K562 (cell line): ENCODE measurements around the gene DISC1. TPM values are rescaled to one million over a fixed set of nuclear protein-coding genes. Genes with fewer than 3 reads are reported as not detected.

ENCODE experiments used
- ATAC-seq: fragments of 200-7000 bp; cut with Tn5 transposase; 3 replicates; pipeline ENCODE4 v1.9.1; 2020; ENCODE audit warnings: moderate library complexity
- BruUV-seq: library from RNA; stranded (reverse); fragments of 400-500 nt; replicated peaks from 2 replicates; lab custom pipeline; 2021; lab: Mats Ljungman, UMichigan
- CTCF ChIA-PET: fragments of 300-600 bp; formaldehyde crosslinking; extraction: SDS; loops from one replicate; lab custom pipeline; 2021; ENCODE audit warnings: low intra/inter-chr PET ratio; lab: Yijun Ruan, JAX
- POLR2A ChIA-PET: fragments of 300-600, 350-650 bp; sonication (Branson Sonifier 250); formaldehyde crosslinking; extraction: SDS; loops from one replicate; lab custom pipeline; 2021; ENCODE audit warnings: antibody characterized with exemption, inconsistent platforms; lab: Yijun Ruan, JAX
- DNase-seq, 4 experiments: peaks; one replicate each; pipeline versions ENCODE4 v3.0.0 to v3.0.0-alpha.2; 2011 to 2018; ENCODE audit warnings: low spot score in 3 of 4, mixed read lengths in 3 of 4; ENCODE audit errors: extremely low read depth in 1 of 4
- FAIRE-seq: peaks from 2 replicates; lab custom pipeline; 2011; peaks lifted over from hg19 to GRCh38; lab: Jason Lieb, UNC
- H2AFZ ChIP-seq: 2 replicates; pipeline ENCODE4 v1.6.0; 2011; ENCODE audit warnings: low read depth, low read length, control low read depth, inconsistent platforms
- H3K27ac ChIP-seq: fragments of 200-600 bp; 3 replicates; pipeline ENCODE4 v1.8.0; 2011; ENCODE audit warnings: low read depth, mild to moderate bottlenecking, control low read depth, inconsistent platforms, low read length, moderate library complexity, mixed read lengths; ENCODE audit errors: extremely low read depth
- H3K27me3 ChIP-seq, 2 experiments: fragments of 300-600 bp in 1 of 2; 2 replicates in 1 of 2; 3 replicates in 1 of 2; pipeline versions ENCODE4 v1.6.0 to v1.8.0; 2011; ENCODE audit warnings: inconsistent platforms in 2 of 2, low read length in 2 of 2, mild to moderate bottlenecking in 1 of 2, mixed read lengths in 1 of 2, moderate library complexity in 1 of 2; ENCODE audit not compliant: control insufficient read depth in 2 of 2, insufficient read depth in 2 of 2
- H3K36me3 ChIP-seq: fragments of 300-600 bp; 3 replicates; pipeline ENCODE4 v1.8.0; 2011; ENCODE audit warnings: mild to moderate bottlenecking, low read length, inconsistent platforms; ENCODE audit not compliant: control insufficient read depth, insufficient read depth
- H3K4me1 ChIP-seq, 2 experiments: fragments of 200-600 bp in 1 of 2; replicated peaks in 1 of 2; 2 replicates in 1 of 2; 3 replicates in 1 of 2; pipeline versions ENCODE4 v1.5.1 to v1.8.0; 2011; ENCODE audit warnings: inconsistent platforms in 2 of 2, low read length in 2 of 2, mild to moderate bottlenecking in 1 of 2, mixed read lengths in 1 of 2, moderate library complexity in 1 of 2; ENCODE audit not compliant: control insufficient read depth in 2 of 2, insufficient read depth in 2 of 2
- H3K4me2 ChIP-seq: 2 replicates; pipeline ENCODE4 v1.6.1; 2011; ENCODE audit warnings: low read length, control low read depth, inconsistent platforms, mixed read lengths; ENCODE audit not compliant: insufficient read depth
- H3K4me3 ChIP-seq: fragments of 200-600 bp; sonication (generic), shearing (Covaris generic); 2 replicates; pipeline ENCODE4 v1.5.1; 2016; ENCODE audit warnings: control low read depth, inconsistent platforms
- H3K79me2 ChIP-seq: fragments of 200-600 bp; 3 replicates; pipeline ENCODE4 v1.8.0; 2011; ENCODE audit warnings: low read length, inconsistent platforms; ENCODE audit not compliant: control insufficient read depth, insufficient read depth
- H3K9ac ChIP-seq, 2 experiments: 2 replicates each; pipeline versions ENCODE4 v1.6.0 to v1.6.1; 2011; ENCODE audit warnings: low read depth in 2 of 2, low read length in 2 of 2, control low read depth in 1 of 2, inconsistent platforms in 1 of 2, mild to moderate bottlenecking in 1 of 2, mixed read lengths in 1 of 2; ENCODE audit not compliant: insufficient read depth in 1 of 2
- H3K9me1 ChIP-seq: one replicate; pipeline ENCODE4 v1.6.0; 2011; ENCODE audit warnings: inconsistent platforms, mild to moderate bottlenecking, low read length, moderate library complexity; ENCODE audit not compliant: control insufficient read depth, insufficient read depth
- H3K9me3 ChIP-seq: replicated peaks from 2 replicates; pipeline ENCODE4 v1.5.1; 2011; ENCODE audit warnings: low read depth, low read length, inconsistent platforms; ENCODE audit not compliant: control insufficient read depth, insufficient read depth
- H4K20me1 ChIP-seq: replicated peaks from 2 replicates; pipeline ENCODE4 v1.6.1; 2011; ENCODE audit warnings: low read length, inconsistent platforms, mixed read lengths; ENCODE audit not compliant: control insufficient read depth, insufficient read depth
- ERF ChIP-seq: fragments of 450-650 bp; formaldehyde crosslinking; IDR thresholded peaks from 2 replicates; pipeline ENCODE4 v1.4.0; 2020; ENCODE audit warnings: mild to moderate bottlenecking, mixed read lengths
- HCFC1 ChIP-seq: IDR thresholded peaks from 2 replicates; pipeline ENCODE4 v1.6.1; 2012; ENCODE audit warnings: low read depth, low read length, improper control_type of control experiment
- KAT2B ChIP-seq: IDR thresholded peaks from one replicate; pipeline ENCODE4 v1.6.1; 2012; ENCODE audit warnings: low read depth, mild to moderate bottlenecking, control low read depth, inconsistent platforms, low read length, moderate library complexity
- PHF21A ChIP-seq: fragments of 450-650 bp; IDR thresholded peaks from 2 replicates; pipeline ENCODE4 v1.6.1; 2017; ENCODE audit warnings: low read depth, borderline replicate concordance
- RFX7 ChIP-seq: fragments of 250-450 bp; sonication (Bioruptor Pico); IDR thresholded peaks from 2 replicates; pipeline ENCODE4 v1.5.1; 2021; ENCODE audit warnings: mild to moderate bottlenecking
- U2AF1 ChIP-seq: fragments of 200-400 bp; formaldehyde crosslinking; optimal IDR thresholded peaks from 2 replicates; pipeline ENCODE3; 2017; ENCODE audit warnings: mild to moderate bottlenecking, low read depth, low read length, moderate library complexity
- ZFP36 ChIP-seq: fragments of 150-350 bp; IDR thresholded peaks from 2 replicates; pipeline ENCODE4 v1.6.1; 2018; ENCODE audit warnings: low read length, low read depth; ENCODE audit not compliant: partially characterized antibody
- WGBS: fragments of 100-300 bp; shearing (Covaris generic); methylation state at CpG from one replicate; pipeline ENCODE4 v1.1.6; 2016; ENCODE audit warnings: low coverage, mixed read lengths; ENCODE audit not compliant: insufficient coverage; ENCODE audit errors: missing lambda C conversion rate; 5-methylcytosine and 5-hydroxymethylcytosine counted together
- in situ Hi-C: fragments of 300-500 bp; cut with MboI; formaldehyde crosslinking; loops from 4 replicates; pipeline ENCODE4 v1.15.0; 2018; ENCODE audit warnings: inconsistent platforms, mixed read lengths
- intact Hi-C: fragments of 100-400 bp; cut with micrococcal nuclease; formaldehyde crosslinking; loops from 2 replicates; pipeline ENCODE4 v1.14.2; 2022
- polyA plus RNA-seq, 8 experiments: library from polyadenylated mRNA; depleted of rRNA in 4 of 8; stranded (reverse) in 5 of 8; unstranded in 3 of 8; fragments of >200 nt; fragmentation: Nextera tagmentation in 2 of 8; fragmentation: Illumina TruSeq in 1 of 8; extraction: Ambion mirVana in 2 of 8; extraction: Trizol in 1 of 8; gene quantifications; 2 replicates each; pipeline versions ENCODE4 v1.2.1 to v1.2.3, GENCODE V29; 2011 to 2014; ENCODE audit warnings: inconsistent platforms in 1 of 8, missing spikeins in 1 of 8
- total RNA-seq, 7 experiments: library from RNA; depleted of rRNA in 6 of 7; stranded (reverse); fragments of >200 nt in 6 of 7; fragmentation: Illumina TruSeq in 2 of 7; extraction: Trizol in 2 of 7; gene quantifications; 2 replicates each; pipeline versions ENCODE4 v1.2.1 to v1.2.3, GENCODE V29; 2011 to 2021; ENCODE audit warnings: low replicate concordance in 1 of 7
- TF ChIP-seq, protein P1 (sequence below): sonication (generic); formaldehyde crosslinking; IDR thresholded peaks from 2 replicates; pipeline ENCODE4 v1.8.0; 2023; ENCODE audit warnings: missing genetic modification reagents, mild to moderate bottlenecking, borderline replicate concordance
- TF ChIP-seq, protein P2 (sequence below): fragments of 450-650 bp; IDR thresholded peaks from 2 replicates; pipeline ENCODE4 v1.6.1; 2017; ENCODE audit warnings: antibody characterized with exemption
- TF ChIP-seq, protein P3 (sequence below): IDR thresholded peaks from 2 replicates; pipeline ENCODE4 v1.6.1; 2012; ENCODE audit warnings: low read depth, low read length, improper control_type of control experiment, borderline replicate concordance

DISC1 gene
- total and polyA plus RNA-seq, 9 of the 15 experiments (the other 6 are each of a cell fraction or from before 2014, with no cell fraction given): 0.01 to 0.11 (median 0.08) TPM; not detected in 1

DNA sequence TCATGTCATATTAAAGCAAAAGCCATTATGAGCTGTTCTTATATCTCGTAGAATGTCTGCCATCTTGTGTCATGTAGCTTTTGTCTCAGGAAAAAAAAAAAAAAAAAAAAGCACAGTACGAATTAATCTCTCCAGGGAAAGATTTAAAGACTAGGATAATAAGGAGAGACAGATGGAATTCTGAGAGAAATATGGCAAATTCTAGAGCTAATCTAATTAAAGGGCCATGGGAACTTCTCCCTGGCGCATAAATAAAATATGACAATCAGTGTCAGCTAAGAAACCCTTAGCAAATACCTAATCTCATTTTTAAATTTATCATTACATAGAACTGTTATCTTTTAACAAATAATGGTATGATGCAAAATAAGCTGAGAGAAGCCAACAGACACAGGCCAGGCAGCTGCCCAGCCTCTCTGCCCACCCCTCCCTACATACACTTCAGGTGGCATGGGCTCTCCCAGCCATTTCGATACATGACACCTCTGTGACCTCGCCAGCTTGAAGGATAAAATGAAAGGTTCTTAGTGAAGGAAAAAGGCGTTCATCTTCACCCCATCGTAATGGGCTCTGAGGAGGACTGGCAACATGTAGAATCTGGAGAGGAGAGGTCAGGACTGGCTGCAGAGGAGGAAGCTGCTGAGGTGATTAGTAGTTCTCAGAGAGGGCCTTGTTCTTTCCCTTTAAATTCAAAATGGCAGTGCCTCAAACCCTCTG lies 39.8 kb downstream of the DISC1 start:
- FAIRE-seq (no peak), ATAC-seq (no peak), DNase-seq (no peak)
- H3K9me1 ChIP-seq: no peaks in the 10 kb centered on the region
- intact Hi-C loops (no loop called here), in situ Hi-C loops (no loop called here)
- no peak overlapping the region for H3K4me3 ChIP-seq
- no peaks in the 10 kb centered on the region for H3K36me3 ChIP-seq
- H3K9ac ChIP-seq: no peak overlapping the region
- 2% methylated on average over 7 of the region's 7 CpGs for WGBS
- BruUV-seq: no TSS peak
- no peak overlapping the region for H3K4me2 ChIP-seq
- H3K4me1 ChIP-seq: no peaks in the 10 kb centered on the region
- H3K27ac ChIP-seq: no peak overlapping the region
- TF ChIP-seq RFX7 (no peak), KAT2B (no peak), ZFP36 (no peak), ERF (CRISPR knock-in tag) (no peak), U2AF1 (no peak), PHF21A (no peak), HCFC1 (no peak)
- TF ChIP-seq, protein P1, sequence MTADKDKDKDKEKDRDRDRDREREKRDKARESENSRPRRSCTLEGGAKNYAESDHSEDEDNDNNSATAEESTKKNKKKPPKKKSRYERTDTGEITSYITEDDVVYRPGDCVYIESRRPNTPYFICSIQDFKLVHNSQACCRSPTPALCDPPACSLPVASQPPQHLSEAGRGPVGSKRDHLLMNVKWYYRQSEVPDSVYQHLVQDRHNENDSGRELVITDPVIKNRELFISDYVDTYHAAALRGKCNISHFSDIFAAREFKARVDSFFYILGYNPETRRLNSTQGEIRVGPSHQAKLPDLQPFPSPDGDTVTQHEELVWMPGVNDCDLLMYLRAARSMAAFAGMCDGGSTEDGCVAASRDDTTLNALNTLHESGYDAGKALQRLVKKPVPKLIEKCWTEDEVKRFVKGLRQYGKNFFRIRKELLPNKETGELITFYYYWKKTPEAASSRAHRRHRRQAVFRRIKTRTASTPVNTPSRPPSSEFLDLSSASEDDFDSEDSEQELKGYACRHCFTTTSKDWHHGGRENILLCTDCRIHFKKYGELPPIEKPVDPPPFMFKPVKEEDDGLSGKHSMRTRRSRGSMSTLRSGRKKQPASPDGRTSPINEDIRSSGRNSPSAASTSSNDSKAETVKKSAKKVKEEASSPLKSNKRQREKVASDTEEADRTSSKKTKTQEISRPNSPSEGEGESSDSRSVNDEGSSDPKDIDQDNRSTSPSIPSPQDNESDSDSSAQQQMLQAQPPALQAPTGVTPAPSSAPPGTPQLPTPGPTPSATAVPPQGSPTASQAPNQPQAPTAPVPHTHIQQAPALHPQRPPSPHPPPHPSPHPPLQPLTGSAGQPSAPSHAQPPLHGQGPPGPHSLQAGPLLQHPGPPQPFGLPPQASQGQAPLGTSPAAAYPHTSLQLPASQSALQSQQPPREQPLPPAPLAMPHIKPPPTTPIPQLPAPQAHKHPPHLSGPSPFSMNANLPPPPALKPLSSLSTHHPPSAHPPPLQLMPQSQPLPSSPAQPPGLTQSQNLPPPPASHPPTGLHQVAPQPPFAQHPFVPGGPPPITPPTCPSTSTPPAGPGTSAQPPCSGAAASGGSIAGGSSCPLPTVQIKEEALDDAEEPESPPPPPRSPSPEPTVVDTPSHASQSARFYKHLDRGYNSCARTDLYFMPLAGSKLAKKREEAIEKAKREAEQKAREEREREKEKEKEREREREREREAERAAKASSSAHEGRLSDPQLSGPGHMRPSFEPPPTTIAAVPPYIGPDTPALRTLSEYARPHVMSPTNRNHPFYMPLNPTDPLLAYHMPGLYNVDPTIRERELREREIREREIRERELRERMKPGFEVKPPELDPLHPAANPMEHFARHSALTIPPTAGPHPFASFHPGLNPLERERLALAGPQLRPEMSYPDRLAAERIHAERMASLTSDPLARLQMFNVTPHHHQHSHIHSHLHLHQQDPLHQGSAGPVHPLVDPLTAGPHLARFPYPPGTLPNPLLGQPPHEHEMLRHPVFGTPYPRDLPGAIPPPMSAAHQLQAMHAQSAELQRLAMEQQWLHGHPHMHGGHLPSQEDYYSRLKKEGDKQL: no peak
- TF ChIP-seq, protein P2, sequence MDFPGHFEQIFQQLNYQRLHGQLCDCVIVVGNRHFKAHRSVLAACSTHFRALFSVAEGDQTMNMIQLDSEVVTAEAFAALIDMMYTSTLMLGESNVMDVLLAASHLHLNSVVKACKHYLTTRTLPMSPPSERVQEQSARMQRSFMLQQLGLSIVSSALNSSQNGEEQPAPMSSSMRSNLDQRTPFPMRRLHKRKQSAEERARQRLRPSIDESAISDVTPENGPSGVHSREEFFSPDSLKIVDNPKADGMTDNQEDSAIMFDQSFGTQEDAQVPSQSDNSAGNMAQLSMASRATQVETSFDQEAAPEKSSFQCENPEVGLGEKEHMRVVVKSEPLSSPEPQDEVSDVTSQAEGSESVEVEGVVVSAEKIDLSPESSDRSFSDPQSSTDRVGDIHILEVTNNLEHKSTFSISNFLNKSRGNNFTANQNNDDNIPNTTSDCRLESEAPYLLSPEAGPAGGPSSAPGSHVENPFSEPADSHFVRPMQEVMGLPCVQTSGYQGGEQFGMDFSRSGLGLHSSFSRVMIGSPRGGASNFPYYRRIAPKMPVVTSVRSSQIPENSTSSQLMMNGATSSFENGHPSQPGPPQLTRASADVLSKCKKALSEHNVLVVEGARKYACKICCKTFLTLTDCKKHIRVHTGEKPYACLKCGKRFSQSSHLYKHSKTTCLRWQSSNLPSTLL: no peak
- TF ChIP-seq, protein P3, sequence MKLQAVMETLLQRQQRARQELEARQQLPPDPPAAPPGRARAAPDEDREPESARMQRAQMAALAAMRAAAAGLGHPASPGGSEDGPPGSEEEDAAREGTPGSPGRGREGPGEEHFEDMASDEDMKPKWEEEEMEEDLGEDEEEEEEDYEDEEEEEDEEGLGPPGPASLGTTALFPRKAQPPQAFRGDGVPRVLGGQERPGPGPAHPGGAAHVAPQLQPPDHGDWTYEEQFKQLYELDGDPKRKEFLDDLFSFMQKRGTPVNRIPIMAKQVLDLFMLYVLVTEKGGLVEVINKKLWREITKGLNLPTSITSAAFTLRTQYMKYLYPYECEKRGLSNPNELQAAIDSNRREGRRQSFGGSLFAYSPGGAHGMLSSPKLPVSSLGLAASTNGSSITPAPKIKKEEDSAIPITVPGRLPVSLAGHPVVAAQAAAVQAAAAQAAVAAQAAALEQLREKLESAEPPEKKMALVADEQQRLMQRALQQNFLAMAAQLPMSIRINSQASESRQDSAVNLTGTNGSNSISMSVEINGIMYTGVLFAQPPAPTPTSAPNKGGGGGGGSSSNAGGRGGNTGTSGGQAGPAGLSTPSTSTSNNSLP: no peak
- no peaks in the 10 kb centered on the region for H4K20me1 ChIP-seq
- no peaks in the 10 kb centered on the region for H3K79me2 ChIP-seq
- CTCF ChIA-PET: interaction anchor here (0.5 kb wide), 1 partner anchor 99 kb away, joined by 3 read pairs; no protein-coding TSS in a partner anchor
- H3K27me3 ChIP-seq: no peaks in the 10 kb centered on the region
- H2AFZ ChIP-seq: no peak overlapping the region
- POLR2A ChIA-PET: interaction anchor here (1.0 to 1.4 kb wide), 2 partner anchors 15 to 327 kb away, joined by 3 to 7 read pairs; no protein-coding TSS in a partner anchor
- no peaks in the 10 kb centered on the region for H3K9me3 ChIP-seq
